ENCODE measurements around the gene SIDT1. TPM values are rescaled to one million over a fixed set of nuclear protein-coding genes. Genes with fewer than 3 reads are reported as not detected.

The SIDT1 gene
- total and polyA plus RNA-seq, 12 donors: 0.32 to 2.4 (median 0.77) TPM

DNA sequence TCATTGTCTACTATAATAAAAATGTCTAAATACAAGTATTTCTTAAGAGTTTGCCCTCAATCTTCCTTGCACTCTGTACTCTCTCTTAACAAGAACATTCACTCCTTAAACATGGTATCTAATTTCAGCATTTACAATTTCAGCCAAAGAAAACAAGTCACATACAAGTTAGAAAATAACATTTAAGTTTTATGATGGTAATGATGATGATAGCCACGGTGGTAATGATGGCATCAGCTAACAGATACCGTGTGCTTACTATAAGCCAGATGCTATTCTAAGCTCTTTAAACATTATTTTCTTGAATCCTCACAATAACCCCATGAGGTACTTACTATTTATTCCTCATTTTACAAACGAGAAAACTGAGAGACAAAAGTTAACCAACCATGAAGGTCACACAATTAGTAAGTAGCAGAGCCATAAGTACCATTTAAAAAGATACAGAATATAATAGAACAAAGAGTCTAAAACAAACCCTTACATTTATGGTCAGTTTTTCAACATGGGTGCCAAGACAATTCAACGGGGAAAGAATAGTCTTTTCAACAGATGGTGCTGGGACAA is 24.8 kb upstream of the SIDT1 start:
- Histone ChIP-seq H3K4me1 (no peaks in the 10 kb centered on the region), H3K9me3 (no peaks in the 10 kb centered on the region), H3K27me3 (no peaks in the 10 kb centered on the region), H3K27ac (no peak overlapping the region), H3K4me3 (no peak overlapping the region), H3K36me3 (peaks cover 0 to 24% (median 0%) of the 10 kb centered on the region in 9 donors)
- ATAC-seq (no peak), DNase-seq (no peak)
- TF ChIP-seq, protein P1, sequence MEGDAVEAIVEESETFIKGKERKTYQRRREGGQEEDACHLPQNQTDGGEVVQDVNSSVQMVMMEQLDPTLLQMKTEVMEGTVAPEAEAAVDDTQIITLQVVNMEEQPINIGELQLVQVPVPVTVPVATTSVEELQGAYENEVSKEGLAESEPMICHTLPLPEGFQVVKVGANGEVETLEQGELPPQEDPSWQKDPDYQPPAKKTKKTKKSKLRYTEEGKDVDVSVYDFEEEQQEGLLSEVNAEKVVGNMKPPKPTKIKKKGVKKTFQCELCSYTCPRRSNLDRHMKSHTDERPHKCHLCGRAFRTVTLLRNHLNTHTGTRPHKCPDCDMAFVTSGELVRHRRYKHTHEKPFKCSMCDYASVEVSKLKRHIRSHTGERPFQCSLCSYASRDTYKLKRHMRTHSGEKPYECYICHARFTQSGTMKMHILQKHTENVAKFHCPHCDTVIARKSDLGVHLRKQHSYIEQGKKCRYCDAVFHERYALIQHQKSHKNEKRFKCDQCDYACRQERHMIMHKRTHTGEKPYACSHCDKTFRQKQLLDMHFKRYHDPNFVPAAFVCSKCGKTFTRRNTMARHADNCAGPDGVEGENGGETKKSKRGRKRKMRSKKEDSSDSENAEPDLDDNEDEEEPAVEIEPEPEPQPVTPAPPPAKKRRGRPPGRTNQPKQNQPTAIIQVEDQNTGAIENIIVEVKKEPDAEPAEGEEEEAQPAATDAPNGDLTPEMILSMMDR (IDR thresholded peaks at IDR 0.05): no peak
- 85 to 87% methylated on average over 4 of the region's 4 CpGs for WGBS, 2 donors
- intact Hi-C loops (cut with DNase I): no loop called here

DNA sequence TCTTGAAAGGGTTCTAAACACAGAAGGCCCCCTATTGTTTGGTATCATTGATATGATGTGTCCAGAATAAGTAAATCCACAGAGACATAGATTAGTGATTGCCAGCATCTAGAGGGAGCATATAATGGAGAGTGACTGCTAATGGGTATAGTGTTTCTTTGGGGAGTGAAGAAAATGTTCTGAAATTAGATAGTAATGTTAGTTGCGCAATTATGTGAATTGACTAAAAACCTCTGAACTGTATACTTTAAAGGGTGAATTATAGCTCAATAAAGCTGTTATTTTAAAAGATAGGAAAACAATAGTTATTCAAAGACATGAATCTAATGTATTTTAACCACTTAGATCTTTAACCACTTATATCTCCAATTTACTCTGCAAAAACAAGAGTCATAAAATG is 23.4 kb upstream of the SIDT1 start:
- TF ChIP-seq, protein P1 (IDR thresholded peaks at IDR 0.05): no peak
- Histone ChIP-seq H3K27ac (no peak overlapping the region), H3K9me3 (no peaks in the 10 kb centered on the region), H3K4me1 (peaks cover 0 to 8% (median 4%) of the 10 kb centered on the region in 9 donors), H3K27me3 (no peaks in the 10 kb centered on the region), H3K4me3 (no peak overlapping the region), H3K36me3 (peaks cover 0 to 18% (median 0%) of the 10 kb centered on the region in 9 donors)
- no peak for DNase-seq
- ATAC-seq: no peak
- 98 to 100% methylated on average over 1 of the region's 1 CpG for WGBS, 2 donors
- intact Hi-C loops (cut with DNase I): no loop called here

DNA sequence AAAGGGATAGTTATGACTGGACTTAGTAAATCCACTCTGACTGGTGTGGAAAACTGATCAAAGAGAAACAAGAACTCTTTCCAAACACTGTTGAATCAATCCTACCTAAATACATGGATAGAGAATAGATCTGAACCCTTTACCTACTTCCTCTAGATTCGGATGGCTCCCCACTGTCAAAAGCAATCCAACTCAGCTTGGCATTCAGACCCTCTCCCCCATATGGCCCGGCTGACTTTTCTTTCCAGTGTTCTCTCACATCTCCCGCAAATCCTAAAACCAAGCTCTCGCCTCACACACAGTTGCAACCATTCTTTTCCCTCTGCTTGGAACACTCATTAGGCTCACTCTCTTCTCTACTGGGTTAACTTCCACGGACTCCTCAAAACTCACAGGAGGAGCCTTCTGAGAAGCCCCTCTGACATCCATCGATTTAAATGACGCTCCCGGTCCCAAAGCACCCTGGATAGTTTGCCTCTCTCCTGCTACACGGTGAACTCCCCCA is 18.0 kb upstream of the SIDT1 start:
- TF ChIP-seq, protein P1 (IDR thresholded peaks at IDR 0.05): no peak
- 0 to 1% methylated on average over 9 of the region's 9 CpGs for WGBS, 2 donors
- Histone ChIP-seq H3K4me1 (peaks cover 0 to 22% (median 13%) of the 10 kb centered on the region in 9 donors), H3K9me3 (no peaks in the 10 kb centered on the region), H3K36me3 (no peaks in the 10 kb centered on the region), H3K4me3 (peak overlapping the region; percentile 58 to 99 (median 86)), H3K27me3 (peaks cover 0 to 14% (median 6%) of the 10 kb centered on the region in 7 donors), H3K27ac (peak overlapping the region in 9 of 10 donors; percentile 62 to 91 (median 82))
- ATAC-seq: peak in 4 of 8 donors; percentile 3 to 29 (median 15)
- intact Hi-C loops (cut with DNase I): loop anchor here in 1 of 10 donors (10.0 kb wide), 1 partner anchor 60 kb away; no protein-coding TSS in a partner anchor
- DNase-seq: no peak

DNA sequence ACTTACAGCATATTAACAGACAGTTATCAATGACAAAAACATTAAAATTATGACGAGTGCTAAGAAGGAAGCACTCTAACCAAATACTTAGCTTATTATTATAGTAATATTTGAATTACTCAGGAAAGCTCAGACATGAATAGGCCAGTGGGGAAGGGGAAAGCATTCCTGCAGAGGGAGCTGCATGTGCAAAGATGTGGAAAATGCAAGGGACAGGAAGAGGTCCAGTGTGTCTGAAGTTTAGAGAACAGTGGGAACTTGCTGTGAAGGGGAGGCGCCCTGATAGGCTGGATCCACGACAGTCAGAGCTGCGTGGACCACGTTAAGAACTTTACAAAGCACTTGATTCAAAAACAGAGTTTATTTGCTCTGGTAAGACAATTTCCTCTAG is 16.2 kb upstream of the SIDT1 start:
- peaks cover 0 to 22% (median 13%) of the 10 kb centered on the region in 9 donors for H3K4me1 ChIP-seq
- 41 to 42% methylated on average over 5 of the region's 5 CpGs for WGBS, 2 donors
- H3K27ac ChIP-seq: no peak overlapping the region
- H3K9me3 ChIP-seq: no peaks in the 10 kb centered on the region
- no peaks in the 10 kb centered on the region for H3K36me3 ChIP-seq
- peaks cover 0 to 32% (median 6%) of the 10 kb centered on the region in 7 donors for H3K27me3 ChIP-seq
- peak overlapping the region in 6 of 10 donors; percentile 77 to 99 (median 90) for H3K4me3 ChIP-seq
- TF ChIP-seq, protein P1 (IDR thresholded peaks at IDR 0.05): peak in 3 of 9 donors; percentile 11 to 37 (median 24)
- DNase-seq (peak in 1 of 2 donors; percentile 12), ATAC-seq (peak in 1 of 8 donors; percentile 45)
- intact Hi-C loops (cut with DNase I): loop anchor here in 1 of 10 donors (10.0 kb wide), 1 partner anchor 59 kb away; no protein-coding TSS in a partner anchor

Measured in heart right ventricle (tissue), 16 donors.